Neural crest cell (in vitro differentiated cells): ENCODE results near the gene DHRS7B. TPM values are rescaled to one million over a fixed set of nuclear protein-coding genes. Genes with fewer than 3 reads are reported as not detected.
A peak's percentile ranks its signal among the peaks of the same experiment; 100 is the strongest.
"Not testable (repeated sequence)": the region's sequence is repeated elsewhere in the genome, so short reads cannot be mapped to it uniquely, and the experiment has no call there.

Experiments used
- DNase-seq: peaks from one replicate; pipeline ENCODE4 v3.0.0; 2021; ENCODE audit warnings: low read depth, mixed read lengths, low spot score
- H3K27ac Mint-ChIP-seq: one replicate; pipeline ENCODE4 v1.8.0; 2021; ENCODE audit warnings: mild to moderate bottlenecking, mixed read lengths; ENCODE audit not compliant: unreplicated experiment
- H3K27me3 Mint-ChIP-seq: 2 replicates; pipeline ENCODE4 v1.8.0; 2021; ENCODE audit warnings: low read depth, mild to moderate bottlenecking, mixed read lengths
- H3K36me3 Mint-ChIP-seq: 2 replicates; pipeline ENCODE4 v1.8.0; 2021; ENCODE audit warnings: low read depth, mild to moderate bottlenecking, mixed read lengths
- H3K4me1 Mint-ChIP-seq: 2 replicates; pipeline ENCODE4 v1.8.0; 2021; ENCODE audit warnings: mixed read lengths
- H3K4me3 Mint-ChIP-seq: one replicate; pipeline ENCODE4 v1.8.0; 2021; ENCODE audit warnings: mild to moderate bottlenecking, mixed read lengths
- H3K9me3 Mint-ChIP-seq: 2 replicates; pipeline ENCODE4 v1.8.0; 2021; ENCODE audit warnings: mixed read lengths
- CTCF ChIP-seq: fragments of 200-600 bp; sonication (generic); conservative IDR thresholded peaks from 2 replicates; pipeline ENCODE4 v1.5.0; 2021; ENCODE audit warnings: antibody characterized with exemption, mild to moderate bottlenecking
- total RNA-seq: library from RNA; stranded (reverse); gene quantifications from 2 replicates; pipeline ENCODE4 v1.2.1, GENCODE V29; 2021

DHRS7B gene
- total RNA-seq, 1 donor from 2014 or later: 14.8 TPM

GRCh38 chr17:21105064-21105894, 21.5 kb upstream of the DHRS7B start:
- peak overlapping the region; percentile 7 for H3K27ac Mint-ChIP-seq
- no peaks in the 10 kb centered on the region for H3K36me3 Mint-ChIP-seq
- H3K4me1 Mint-ChIP-seq: no peaks in the 10 kb centered on the region
- no peak for TF ChIP-seq CTCF
- no peak overlapping the region for H3K4me3 Mint-ChIP-seq
- no peaks in the 10 kb centered on the region for H3K9me3 Mint-ChIP-seq
- no peak for DNase-seq
- peaks cover 6% of the 10 kb centered on the region for H3K27me3 Mint-ChIP-seq

GRCh38 chr17:21106316-21106715, 20.4 kb upstream of the DHRS7B start:
- DNase-seq: no peak
- Mint-ChIP-seq H3K9me3 (no peaks in the 10 kb centered on the region), H3K27ac (no peak overlapping the region), H3K27me3 (peaks cover 10% of the 10 kb centered on the region), H3K36me3 (no peaks in the 10 kb centered on the region), H3K4me1 (no peaks in the 10 kb centered on the region), H3K4me3 (no peak overlapping the region)
- TF ChIP-seq CTCF: no peak

- not testable (repeated sequence) for H3K4me3 Mint-ChIP-seq, H3K27ac Mint-ChIP-seq, DNase-seq, H3K27me3 Mint-ChIP-seq, H3K9me3 Mint-ChIP-seq, H3K4me1 Mint-ChIP-seq, H3K36me3 Mint-ChIP-seq
These were observed 19.6 kb upstream of the DHRS7B start for GRCh38 chr17:21107067-21107650.

GRCh38 chr17:21108651-21109050, 18.1 kb upstream of the DHRS7B start:
- TF ChIP-seq CTCF: no peak
- Mint-ChIP-seq H3K9me3 (no peaks in the 10 kb centered on the region), H3K36me3 (no peaks in the 10 kb centered on the region), H3K4me1 (no peaks in the 10 kb centered on the region), H3K4me3 (no peak overlapping the region), H3K27me3 (peaks cover 10% of the 10 kb centered on the region), H3K27ac (no peak overlapping the region)
- DNase-seq: no peak

DNA sequence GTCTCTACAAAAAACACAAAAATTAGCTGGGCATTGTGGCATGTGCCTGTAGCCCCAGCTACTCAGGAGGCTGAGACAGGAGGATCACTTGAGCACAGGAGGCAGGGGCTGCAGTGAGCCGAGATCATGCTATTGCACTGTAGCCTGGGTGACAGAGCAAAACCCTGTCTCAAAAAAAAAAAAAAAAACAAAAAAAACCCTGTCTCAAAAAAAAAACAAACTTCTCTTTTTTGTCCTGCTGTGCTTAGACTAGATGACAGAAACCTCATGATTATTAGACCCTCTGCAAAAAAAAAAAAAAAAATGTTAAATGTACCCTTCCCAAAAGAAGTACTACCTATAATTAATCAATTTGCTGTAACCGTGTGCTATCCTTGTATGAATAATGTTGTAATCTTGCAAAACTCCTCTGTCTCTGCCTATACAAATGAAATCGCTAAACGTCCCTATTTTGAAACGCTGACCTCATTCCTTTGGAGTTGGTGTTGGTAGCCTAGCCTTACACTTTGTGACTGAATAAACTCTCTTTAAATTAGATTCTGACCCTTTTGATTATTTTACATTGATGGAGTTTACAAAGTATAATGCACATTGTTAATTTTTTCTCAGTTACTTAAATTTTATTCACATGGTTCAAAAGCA, 13.6 kb upstream of the DHRS7B start:
- Mint-ChIP-seq H3K9me3 (no peaks in the 10 kb centered on the region), H3K4me3 (no peak overlapping the region)

More for the DNA sequence above, 13.6 kb upstream of the DHRS7B start:
- Mint-ChIP-seq H3K4me1 (no peaks in the 10 kb centered on the region), H3K27me3 (peaks cover 18% of the 10 kb centered on the region), H3K36me3 (no peaks in the 10 kb centered on the region), H3K27ac (no peak overlapping the region)
- DNase-seq: no peak
- no peak for TF ChIP-seq CTCF
